ENCODE results near the gene SLC7A6. TPM values are rescaled to one million over a fixed set of nuclear protein-coding genes. Genes with fewer than 3 reads are reported as not detected.
A peak's percentile ranks its signal among the peaks of the same experiment; 100 is the strongest.

Gene SLC7A6
- total and polyA plus RNA-seq, 2 of the 13 experiments (the other 11 are each of a cell fraction or from before 2014, with no cell fraction given), result 35.8 to 70.8 TPM

DNA sequence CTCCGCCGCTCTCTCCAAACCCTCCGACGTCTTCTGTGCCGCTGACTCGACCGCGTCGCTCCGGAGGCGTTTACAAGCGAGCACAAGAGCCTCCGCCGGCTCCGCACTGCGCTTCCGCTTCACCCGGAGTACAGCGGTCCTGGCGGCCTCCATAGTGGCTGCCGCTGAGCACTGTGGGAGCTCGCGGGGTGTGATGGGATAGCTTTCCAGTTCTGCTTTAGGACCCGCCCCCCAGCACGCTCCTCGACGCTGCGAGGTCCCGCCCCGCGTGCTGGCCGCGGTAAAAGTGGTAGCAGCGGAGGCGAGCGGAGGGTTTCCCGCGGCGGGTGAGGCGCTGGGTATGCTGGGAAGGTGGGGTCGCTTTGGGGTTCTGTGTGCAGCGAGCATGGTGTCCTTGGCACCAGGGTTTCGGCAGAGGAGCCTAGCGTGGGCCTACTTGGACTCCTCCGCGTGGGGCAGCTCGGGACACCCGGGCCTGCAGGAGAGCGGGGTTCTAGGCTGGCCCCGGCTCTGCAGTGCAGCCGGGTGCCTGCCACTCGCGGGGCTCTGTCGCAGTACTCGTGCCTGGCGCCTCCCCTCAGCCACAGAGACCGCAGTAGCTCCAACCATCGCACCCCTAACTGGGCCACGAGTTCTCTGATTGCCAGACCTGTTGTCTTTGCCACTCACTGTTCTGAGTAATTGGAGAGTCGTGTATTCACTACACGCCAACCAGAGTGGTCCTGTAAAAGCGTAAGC lies 46.6 kb downstream of the SLC7A6 start, which contains the start of the genes PRMT7 and SLC7A6OS (continued):
- TF ChIP-seq, protein P1, sequence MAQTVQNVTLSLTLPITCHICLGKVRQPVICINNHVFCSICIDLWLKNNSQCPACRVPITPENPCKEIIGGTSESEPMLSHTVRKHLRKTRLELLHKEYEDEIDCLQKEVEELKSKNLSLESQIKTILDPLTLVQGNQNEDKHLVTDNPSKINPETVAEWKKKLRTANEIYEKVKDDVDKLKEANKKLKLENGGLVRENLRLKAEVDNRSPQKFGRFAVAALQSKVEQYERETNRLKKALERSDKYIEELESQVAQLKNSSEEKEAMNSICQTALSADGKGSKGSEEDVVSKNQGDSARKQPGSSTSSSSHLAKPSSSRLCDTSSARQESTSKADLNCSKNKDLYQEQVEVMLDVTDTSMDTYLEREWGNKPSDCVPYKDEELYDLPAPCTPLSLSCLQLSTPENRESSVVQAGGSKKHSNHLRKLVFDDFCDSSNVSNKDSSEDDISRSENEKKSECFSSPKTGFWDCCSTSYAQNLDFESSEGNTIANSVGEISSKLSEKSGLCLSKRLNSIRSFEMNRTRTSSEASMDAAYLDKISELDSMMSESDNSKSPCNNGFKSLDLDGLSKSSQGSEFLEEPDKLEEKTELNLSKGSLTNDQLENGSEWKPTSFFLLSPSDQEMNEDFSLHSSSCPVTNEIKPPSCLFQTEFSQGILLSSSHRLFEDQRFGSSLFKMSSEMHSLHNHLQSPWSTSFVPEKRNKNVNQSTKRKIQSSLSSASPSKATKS (CRISPR knock-in tag; IDR thresholded peaks at IDR 0.05), result peak; percentile 100
- 0 out of 2 replicates have a peak, but pooled peaks have one; percentile 32 for TF ChIP-seq NFE2 (CRISPR knock-in tag; IDR thresholded peaks at IDR 0.05)
- TF ChIP-seq FOXO4 (CRISPR knock-in tag; conservative IDR thresholded peaks at IDR 0.05), result peak; percentile 100
- TF ChIP-seq, protein P2, sequence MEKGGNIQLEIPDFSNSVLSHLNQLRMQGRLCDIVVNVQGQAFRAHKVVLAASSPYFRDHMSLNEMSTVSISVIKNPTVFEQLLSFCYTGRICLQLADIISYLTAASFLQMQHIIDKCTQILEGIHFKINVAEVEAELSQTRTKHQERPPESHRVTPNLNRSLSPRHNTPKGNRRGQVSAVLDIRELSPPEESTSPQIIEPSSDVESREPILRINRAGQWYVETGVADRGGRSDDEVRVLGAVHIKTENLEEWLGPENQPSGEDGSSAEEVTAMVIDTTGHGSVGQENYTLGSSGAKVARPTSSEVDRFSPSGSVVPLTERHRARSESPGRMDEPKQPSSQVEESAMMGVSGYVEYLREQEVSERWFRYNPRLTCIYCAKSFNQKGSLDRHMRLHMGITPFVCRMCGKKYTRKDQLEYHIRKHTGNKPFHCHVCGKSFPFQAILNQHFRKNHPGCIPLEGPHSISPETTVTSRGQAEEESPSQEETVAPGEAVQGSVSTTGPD (CRISPR knock-in tag; IDR thresholded peaks at IDR 0.05), result 0 out of 2 replicates have a peak, but pooled peaks have one; percentile 62
- TF ChIP-seq SP1 (IDR thresholded peaks at IDR 0.05), result no peak
- TF ChIP-seq SP1 (CRISPR knock-in tag; IDR thresholded peaks at IDR 0.05), result peak; percentile 96
- no peak for TF ChIP-seq ZNF326 (CRISPR knock-in tag; IDR thresholded peaks at IDR 0.05; ENCODE audit: borderline replicate concordance)
- peak; percentile 98 for TF ChIP-seq KAT8 (CRISPR knock-in tag; IDR thresholded peaks at IDR 0.05)
- peak; percentile 98; the same call in 1 of the 2 replicates for TF ChIP-seq ZNF260 (CRISPR knock-in tag; IDR thresholded peaks at IDR 0.05; ENCODE audit: borderline replicate concordance, low read depth)
- TF ChIP-seq, protein P3, sequence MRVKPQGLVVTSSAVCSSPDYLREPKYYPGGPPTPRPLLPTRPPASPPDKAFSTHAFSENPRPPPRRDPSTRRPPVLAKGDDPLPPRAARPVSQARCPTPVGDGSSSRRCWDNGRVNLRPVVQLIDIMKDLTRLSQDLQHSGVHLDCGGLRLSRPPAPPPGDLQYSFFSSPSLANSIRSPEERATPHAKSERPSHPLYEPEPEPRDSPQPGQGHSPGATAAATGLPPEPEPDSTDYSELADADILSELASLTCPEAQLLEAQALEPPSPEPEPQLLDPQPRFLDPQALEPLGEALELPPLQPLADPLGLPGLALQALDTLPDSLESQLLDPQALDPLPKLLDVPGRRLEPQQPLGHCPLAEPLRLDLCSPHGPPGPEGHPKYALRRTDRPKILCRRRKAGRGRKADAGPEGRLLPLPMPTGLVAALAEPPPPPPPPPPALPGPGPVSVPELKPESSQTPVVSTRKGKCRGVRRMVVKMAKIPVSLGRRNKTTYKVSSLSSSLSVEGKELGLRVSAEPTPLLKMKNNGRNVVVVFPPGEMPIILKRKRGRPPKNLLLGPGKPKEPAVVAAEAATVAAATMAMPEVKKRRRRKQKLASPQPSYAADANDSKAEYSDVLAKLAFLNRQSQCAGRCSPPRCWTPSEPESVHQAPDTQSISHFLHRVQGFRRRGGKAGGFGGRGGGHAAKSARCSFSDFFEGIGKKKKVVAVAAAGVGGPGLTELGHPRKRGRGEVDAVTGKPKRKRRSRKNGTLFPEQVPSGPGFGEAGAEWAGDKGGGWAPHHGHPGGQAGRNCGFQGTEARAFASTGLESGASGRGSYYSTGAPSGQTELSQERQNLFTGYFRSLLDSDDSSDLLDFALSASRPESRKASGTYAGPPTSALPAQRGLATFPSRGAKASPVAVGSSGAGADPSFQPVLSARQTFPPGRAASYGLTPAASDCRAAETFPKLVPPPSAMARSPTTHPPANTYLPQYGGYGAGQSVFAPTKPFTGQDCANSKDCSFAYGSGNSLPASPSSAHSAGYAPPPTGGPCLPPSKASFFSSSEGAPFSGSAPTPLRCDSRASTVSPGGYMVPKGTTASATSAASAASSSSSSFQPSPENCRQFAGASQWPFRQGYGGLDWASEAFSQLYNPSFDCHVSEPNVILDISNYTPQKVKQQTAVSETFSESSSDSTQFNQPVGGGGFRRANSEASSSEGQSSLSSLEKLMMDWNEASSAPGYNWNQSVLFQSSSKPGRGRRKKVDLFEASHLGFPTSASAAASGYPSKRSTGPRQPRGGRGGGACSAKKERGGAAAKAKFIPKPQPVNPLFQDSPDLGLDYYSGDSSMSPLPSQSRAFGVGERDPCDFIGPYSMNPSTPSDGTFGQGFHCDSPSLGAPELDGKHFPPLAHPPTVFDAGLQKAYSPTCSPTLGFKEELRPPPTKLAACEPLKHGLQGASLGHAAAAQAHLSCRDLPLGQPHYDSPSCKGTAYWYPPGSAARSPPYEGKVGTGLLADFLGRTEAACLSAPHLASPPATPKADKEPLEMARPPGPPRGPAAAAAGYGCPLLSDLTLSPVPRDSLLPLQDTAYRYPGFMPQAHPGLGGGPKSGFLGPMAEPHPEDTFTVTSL (CRISPR knock-in tag; IDR thresholded peaks at IDR 0.05; ENCODE audit: borderline replicate concordance), result peak; percentile 89
- TF ChIP-seq ZNF17 (CRISPR knock-in tag; IDR thresholded peaks at IDR 0.05), result no peak
- peak; percentile 90 for TF ChIP-seq ZSCAN25 (CRISPR knock-in tag; IDR thresholded peaks at IDR 0.05)
- TF ChIP-seq ZNF878 (CRISPR knock-in tag; IDR thresholded peaks at IDR 0.05), result peak; percentile 99
- peak; percentile 100 for TF ChIP-seq CCDC6 (CRISPR knock-in tag; IDR thresholded peaks at IDR 0.05)
- TF ChIP-seq DNMT1 (CRISPR knock-in tag; IDR thresholded peaks at IDR 0.05), result no peak
- TF ChIP-seq ZNF121 (CRISPR knock-in tag; IDR thresholded peaks at IDR 0.05), result peak; percentile 80
- TF ChIP-seq, protein P4, sequence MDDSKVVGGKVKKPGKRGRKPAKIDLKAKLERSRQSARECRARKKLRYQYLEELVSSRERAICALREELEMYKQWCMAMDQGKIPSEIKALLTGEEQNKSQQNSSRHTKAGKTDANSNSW (CRISPR knock-in tag; IDR thresholded peaks at IDR 0.05; ENCODE audit: borderline replicate concordance), result peak; percentile 99
- peak; percentile 98 for TF ChIP-seq ZBTB42 (CRISPR knock-in tag; IDR thresholded peaks at IDR 0.05)
- peak; percentile 86 for TF ChIP-seq ZNF263 (CRISPR knock-in tag; IDR thresholded peaks at IDR 0.05)
